ENCODE data around the gene PARD3. TPM values are rescaled to one million over a fixed set of nuclear protein-coding genes. Genes with fewer than 3 reads are reported as not detected.

Gene PARD3
- total RNA-seq, 3 donors from 2014 or later, result 39.5 to 87.9 (median 47.0) TPM

DNA sequence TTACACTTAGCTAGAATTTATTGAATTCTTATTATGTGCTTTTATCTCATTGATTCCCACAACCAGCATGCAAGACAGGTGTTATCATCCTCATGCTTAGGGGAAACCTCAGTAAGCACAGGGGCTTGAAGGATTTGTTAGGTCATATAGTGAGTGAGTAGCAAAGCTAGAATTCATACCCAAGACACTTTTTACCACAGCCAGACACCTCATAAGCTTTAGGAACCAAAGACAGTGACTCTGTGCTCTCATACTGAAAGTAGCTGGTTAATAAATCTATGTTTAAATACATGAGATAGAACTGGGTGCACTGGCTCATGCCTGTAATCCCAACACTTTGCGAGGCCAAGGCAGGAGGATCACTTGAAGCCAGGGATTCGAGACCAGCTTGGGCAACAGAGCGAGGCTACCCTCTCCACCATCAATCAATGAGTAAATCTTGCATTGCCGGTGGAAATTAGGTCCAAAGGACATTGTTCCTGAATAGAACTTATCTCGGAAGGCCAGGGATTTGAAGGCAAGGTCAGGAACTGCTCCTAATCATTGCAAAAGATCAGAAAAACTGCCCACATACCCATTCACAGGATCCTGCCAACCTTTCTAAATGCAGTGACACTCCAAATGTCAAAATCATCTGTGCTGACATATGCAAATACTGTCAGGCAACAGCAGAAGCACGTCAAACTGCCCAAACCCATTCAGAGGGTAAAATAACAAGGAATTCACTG, 523.5 kb downstream of the PARD3 start:
- Histone ChIP-seq H3K36me3 (ENCODE audit: low read depth) (no peaks in the 10 kb centered on the region), H3K4me3 (no peak overlapping the region), H3K9me3 (no peaks in the 10 kb centered on the region), H3K4me1 (ENCODE audit: low read depth) (no peaks in the 10 kb centered on the region)
- TF ChIP-seq, protein P1, sequence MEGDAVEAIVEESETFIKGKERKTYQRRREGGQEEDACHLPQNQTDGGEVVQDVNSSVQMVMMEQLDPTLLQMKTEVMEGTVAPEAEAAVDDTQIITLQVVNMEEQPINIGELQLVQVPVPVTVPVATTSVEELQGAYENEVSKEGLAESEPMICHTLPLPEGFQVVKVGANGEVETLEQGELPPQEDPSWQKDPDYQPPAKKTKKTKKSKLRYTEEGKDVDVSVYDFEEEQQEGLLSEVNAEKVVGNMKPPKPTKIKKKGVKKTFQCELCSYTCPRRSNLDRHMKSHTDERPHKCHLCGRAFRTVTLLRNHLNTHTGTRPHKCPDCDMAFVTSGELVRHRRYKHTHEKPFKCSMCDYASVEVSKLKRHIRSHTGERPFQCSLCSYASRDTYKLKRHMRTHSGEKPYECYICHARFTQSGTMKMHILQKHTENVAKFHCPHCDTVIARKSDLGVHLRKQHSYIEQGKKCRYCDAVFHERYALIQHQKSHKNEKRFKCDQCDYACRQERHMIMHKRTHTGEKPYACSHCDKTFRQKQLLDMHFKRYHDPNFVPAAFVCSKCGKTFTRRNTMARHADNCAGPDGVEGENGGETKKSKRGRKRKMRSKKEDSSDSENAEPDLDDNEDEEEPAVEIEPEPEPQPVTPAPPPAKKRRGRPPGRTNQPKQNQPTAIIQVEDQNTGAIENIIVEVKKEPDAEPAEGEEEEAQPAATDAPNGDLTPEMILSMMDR (IDR thresholded peaks at IDR 0.05), result no peak
- intact Hi-C loops (cut with DNase I, micrococcal nuclease), result no loop called here
- DNase-seq (no peak), ATAC-seq (no peak)

DNA sequence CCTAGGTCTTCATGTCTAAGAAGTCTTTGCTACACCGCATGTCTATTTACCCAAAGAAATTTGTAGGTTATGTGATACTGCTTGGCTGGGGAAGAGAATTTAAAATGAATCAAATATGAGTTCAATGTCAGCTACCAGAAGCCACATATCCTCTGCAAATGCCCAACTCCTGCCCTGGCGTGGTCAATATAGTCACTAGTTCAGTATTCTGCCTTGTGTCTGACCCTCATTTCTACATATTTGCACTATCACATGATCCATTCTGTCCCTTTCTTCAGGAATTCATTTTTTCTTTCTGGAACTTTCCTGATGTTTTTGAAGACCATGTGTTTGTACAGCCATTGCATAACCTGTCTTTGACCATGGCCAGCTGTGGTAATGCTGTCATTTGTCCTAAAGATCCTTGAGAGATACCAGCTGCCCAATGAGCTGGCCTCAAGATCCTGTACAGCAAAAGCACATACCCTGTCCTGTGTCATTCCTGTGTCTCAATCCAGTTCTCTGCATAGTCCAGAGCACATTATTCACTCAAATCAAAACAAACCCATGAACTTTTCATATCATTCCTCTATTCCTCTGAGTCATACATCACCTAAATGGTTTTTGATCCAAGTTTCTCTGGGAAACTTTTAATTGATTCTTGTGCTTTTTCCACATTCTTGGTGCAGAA, 524.5 kb downstream of the PARD3 start:
- Histone ChIP-seq H3K36me3 (ENCODE audit: low read depth) (no peaks in the 10 kb centered on the region), H3K4me1 (ENCODE audit: low read depth) (no peaks in the 10 kb centered on the region), H3K4me3 (no peak overlapping the region), H3K9me3 (no peaks in the 10 kb centered on the region)
- TF ChIP-seq, protein P1 (IDR thresholded peaks at IDR 0.05), result no peak
- intact Hi-C loops (cut with DNase I, micrococcal nuclease), result no loop called here
- DNase-seq, result peak in 1 of 3 donors; percentile 8
- peak; percentile 35 for ATAC-seq

GRCh38 chr10:34288634-34289033, 526.5 kb downstream of the PARD3 start:
- Histone ChIP-seq H3K9me3 (no peaks in the 10 kb centered on the region), H3K4me1 (ENCODE audit: low read depth) (no peaks in the 10 kb centered on the region), H3K4me3 (no peak overlapping the region), H3K36me3 (ENCODE audit: low read depth) (no peaks in the 10 kb centered on the region)
- intact Hi-C loops (cut with DNase I, micrococcal nuclease), result no loop called here
- peak; percentile 69 for ATAC-seq
- TF ChIP-seq, protein P1 (IDR thresholded peaks at IDR 0.05), result no peak
- no peak for DNase-seq

DNA sequence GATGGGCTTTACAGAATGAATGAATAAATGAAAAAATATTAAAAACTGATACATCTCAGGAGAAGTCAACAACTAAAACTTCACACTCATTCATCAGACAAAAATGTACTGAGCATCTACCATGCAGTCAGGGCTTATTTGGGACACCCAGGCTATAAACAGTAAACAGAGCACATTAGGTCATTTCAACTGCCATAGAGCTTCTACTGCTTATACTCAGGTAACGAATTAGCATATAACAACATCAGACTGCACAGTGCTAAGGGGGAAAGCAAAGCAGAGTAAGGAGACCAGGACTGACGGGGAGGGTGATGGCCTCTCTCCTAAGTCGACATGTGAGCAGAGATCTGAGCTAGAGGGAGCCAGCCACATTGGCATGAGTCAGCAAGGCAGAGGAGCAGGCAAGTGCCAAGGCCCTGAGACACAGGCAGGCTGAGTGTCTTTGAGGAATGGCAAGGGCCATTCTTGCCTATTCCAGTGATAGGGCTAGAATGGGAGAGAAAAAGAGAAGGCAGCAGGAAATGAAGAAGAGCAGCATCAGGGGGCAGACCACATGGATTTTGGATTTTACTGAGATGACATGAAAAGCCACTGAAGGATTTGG, 528.9 kb downstream of the PARD3 start:
- H3K4me3 ChIP-seq, result no peak overlapping the region
- TF ChIP-seq, protein P1 (IDR thresholded peaks at IDR 0.05), result no peak
- intact Hi-C loops (cut with DNase I, micrococcal nuclease), result no loop called here
- no peaks in the 10 kb centered on the region for H3K4me1 ChIP-seq (ENCODE audit: low read depth)
- ATAC-seq (no peak), DNase-seq (no peak)
- H3K9me3 ChIP-seq, result no peaks in the 10 kb centered on the region
- H3K36me3 ChIP-seq (ENCODE audit: low read depth), result no peaks in the 10 kb centered on the region

DNA sequence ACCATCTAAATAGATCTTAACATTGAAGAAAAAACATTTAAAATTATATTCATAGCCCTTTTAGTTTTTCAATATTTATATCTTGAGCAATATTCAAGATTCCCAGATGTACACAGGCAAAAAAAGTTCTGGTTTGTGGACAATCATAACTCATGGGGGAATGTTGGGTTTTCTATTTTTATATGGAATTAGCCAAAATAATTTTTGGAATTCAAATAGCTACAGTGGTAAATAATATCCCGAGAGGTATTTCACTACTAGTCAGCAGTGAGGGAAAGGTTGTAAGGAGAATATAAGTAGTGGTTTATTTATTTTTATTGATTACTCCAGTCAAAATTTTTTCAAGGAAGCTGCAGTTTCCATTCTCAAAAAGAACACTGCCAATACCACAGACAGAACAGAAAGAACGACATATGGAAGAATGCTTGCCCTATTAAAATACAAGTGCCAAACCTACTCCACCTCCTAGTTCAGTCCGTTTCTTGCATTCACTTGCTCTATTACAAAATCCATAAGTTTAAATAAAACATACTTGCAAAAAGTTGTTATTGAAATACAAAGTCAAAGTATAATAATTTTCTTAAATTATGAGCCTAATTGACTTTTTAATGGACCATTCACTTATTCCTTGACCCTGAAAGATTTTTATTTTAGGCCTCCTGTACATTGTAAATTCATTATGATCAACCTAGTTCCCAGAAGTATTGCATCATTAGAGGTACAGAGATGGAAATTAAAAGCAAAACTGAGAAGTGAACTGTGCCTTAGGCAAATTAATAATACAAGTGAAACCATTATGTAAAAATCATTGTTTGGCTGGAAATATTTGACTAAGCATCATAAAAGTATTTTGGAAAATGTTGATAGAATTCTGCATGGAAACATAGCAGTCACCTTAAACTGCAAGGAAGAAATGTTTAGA, 533.2 kb downstream of the PARD3 start:
- DNase-seq (no peak), ATAC-seq (no peak)
- H3K4me1 ChIP-seq (ENCODE audit: low read depth), result no peaks in the 10 kb centered on the region
- no peaks in the 10 kb centered on the region for H3K36me3 ChIP-seq (ENCODE audit: low read depth)
- TF ChIP-seq, protein P1 (IDR thresholded peaks at IDR 0.05), result no peak
- no peak overlapping the region for H3K4me3 ChIP-seq
- intact Hi-C loops (cut with DNase I, micrococcal nuclease), result no loop called here
- H3K9me3 ChIP-seq, result no peaks in the 10 kb centered on the region
